MCF 10A (cell line): ENCODE results near the gene MBOAT2. TPM values are rescaled to one million over a fixed set of nuclear protein-coding genes. Genes with fewer than 3 reads are reported as not detected.

Experiments
- BruUV-seq: library from RNA; stranded (reverse); fragments of 400-500 nt; replicated peaks from 2 replicates; lab custom pipeline; 2021; lab: Mats Ljungman, UMichigan
- CTCF ChIA-PET: fragments of 300-600 bp; sonication (Branson Sonifier 250); formaldehyde crosslinking; extraction: SDS; loops from one replicate; lab custom pipeline; 2021; ENCODE audit warnings: antibody characterized with exemption, inconsistent platforms; lab: Yijun Ruan, JAX
- POLR2A ChIA-PET: fragments of 300-600, 350-650 bp; sonication (Branson Sonifier 250); formaldehyde crosslinking; extraction: SDS; loops from one replicate; lab custom pipeline; 2020; ENCODE audit warnings: antibody characterized with exemption, inconsistent platforms; lab: Yijun Ruan, JAX
- DNase-seq: peaks from one replicate; pipeline ENCODE4 v3.0.0-alpha.2; 2018; ENCODE audit not compliant: unreplicated experiment
- H3K27ac Mint-ChIP-seq: one replicate; pipeline ENCODE4 v1.8.0; 2022; ENCODE audit warnings: mild to moderate bottlenecking, low read depth, mixed read lengths; ENCODE audit not compliant: unreplicated experiment
- H3K27me3 Mint-ChIP-seq: one replicate; pipeline ENCODE4 v1.8.0; 2022; ENCODE audit warnings: mixed read lengths; ENCODE audit not compliant: insufficient read depth, unreplicated experiment
- H3K36me3 Mint-ChIP-seq: one replicate; pipeline ENCODE4 v1.8.0; 2022; ENCODE audit warnings: mild to moderate bottlenecking, moderate library complexity, mixed read lengths; ENCODE audit not compliant: insufficient read depth, unreplicated experiment
- H3K4me1 Mint-ChIP-seq: one replicate; pipeline ENCODE4 v1.8.0; 2022; ENCODE audit warnings: mixed read lengths; ENCODE audit not compliant: insufficient read depth, unreplicated experiment
- H3K4me3 Mint-ChIP-seq: one replicate; pipeline ENCODE4 v1.8.0; 2022; ENCODE audit warnings: mild to moderate bottlenecking, moderate library complexity, mixed read lengths; ENCODE audit not compliant: unreplicated experiment
- H3K9me3 Mint-ChIP-seq: one replicate; pipeline ENCODE4 v1.8.0; 2022; ENCODE audit warnings: mixed read lengths; ENCODE audit not compliant: unreplicated experiment
- intact Hi-C: fragments of 100-400 bp; cut with micrococcal nuclease; formaldehyde crosslinking; loops from 2 replicates; pipeline ENCODE4 v1.14.1; 2022
- total RNA-seq: library from RNA; stranded (reverse); gene quantifications from 2 replicates; pipeline ENCODE4 v1.2.3, GENCODE V29; 2022
- TF ChIP-seq, protein P1 (sequence below): fragments of 200-600 bp; IDR thresholded peaks from one replicate; pipeline ENCODE4 v1.8.0; 2022; ENCODE audit warnings: antibody characterized with exemption, mild to moderate bottlenecking; ENCODE audit not compliant: unreplicated experiment

The MBOAT2 gene
- total RNA-seq, 1 experiment from 2014 or later, result 34.7 TPM

DNA sequence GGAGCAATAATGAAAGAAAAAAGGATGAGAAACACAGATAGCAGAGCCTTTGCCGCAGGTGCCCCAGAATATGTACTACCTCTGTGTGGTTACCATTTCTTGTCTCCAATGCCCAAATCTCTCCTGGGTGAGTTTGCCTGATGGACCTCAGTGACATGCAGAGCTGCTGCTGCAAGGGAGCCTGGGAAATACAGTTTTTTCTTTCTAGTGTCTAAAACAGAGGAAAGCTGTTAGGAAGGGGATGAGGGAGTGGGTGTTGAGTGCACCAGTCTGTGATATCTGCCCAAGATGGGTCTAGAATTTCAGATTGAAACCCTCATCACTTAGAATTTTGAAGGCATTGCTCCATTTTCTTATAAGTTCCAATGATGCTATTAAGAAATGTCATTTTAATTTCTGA, 9.9 kb upstream of the MBOAT2 start:
- DNase-seq, result no peak
- TF ChIP-seq, protein P1, sequence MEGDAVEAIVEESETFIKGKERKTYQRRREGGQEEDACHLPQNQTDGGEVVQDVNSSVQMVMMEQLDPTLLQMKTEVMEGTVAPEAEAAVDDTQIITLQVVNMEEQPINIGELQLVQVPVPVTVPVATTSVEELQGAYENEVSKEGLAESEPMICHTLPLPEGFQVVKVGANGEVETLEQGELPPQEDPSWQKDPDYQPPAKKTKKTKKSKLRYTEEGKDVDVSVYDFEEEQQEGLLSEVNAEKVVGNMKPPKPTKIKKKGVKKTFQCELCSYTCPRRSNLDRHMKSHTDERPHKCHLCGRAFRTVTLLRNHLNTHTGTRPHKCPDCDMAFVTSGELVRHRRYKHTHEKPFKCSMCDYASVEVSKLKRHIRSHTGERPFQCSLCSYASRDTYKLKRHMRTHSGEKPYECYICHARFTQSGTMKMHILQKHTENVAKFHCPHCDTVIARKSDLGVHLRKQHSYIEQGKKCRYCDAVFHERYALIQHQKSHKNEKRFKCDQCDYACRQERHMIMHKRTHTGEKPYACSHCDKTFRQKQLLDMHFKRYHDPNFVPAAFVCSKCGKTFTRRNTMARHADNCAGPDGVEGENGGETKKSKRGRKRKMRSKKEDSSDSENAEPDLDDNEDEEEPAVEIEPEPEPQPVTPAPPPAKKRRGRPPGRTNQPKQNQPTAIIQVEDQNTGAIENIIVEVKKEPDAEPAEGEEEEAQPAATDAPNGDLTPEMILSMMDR, result no peak
- intact Hi-C loops, result no loop called here
- H3K4me1 Mint-ChIP-seq, result peaks cover 7% of the 10 kb centered on the region
- H3K9me3 Mint-ChIP-seq, result no peaks in the 10 kb centered on the region
- no TSS peak for BruUV-seq
- no peak overlapping the region for H3K4me3 Mint-ChIP-seq
- no peaks in the 10 kb centered on the region for H3K36me3 Mint-ChIP-seq
- H3K27me3 Mint-ChIP-seq, result no peaks in the 10 kb centered on the region
- H3K27ac Mint-ChIP-seq, result no peak overlapping the region
- POLR2A ChIA-PET, result no interaction called here
- CTCF ChIA-PET, result no interaction called here

DNA sequence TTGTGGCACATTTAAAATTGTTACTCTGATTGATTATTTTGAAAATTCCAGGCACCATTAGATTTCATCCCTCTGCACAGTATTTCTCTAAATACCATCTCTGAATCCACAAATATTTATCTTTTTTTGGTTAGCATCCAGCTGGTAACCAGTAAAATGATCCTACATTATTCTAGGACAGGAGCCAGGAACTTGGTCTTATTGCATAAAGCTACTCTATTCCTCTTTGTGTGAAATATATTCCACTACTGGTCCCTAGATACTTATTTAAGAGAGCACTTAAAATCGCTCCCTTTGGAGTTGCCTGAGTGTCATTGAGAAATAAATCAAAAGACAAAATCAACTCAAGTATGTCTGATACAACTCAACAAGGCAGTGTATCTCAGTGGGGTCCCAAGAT, 7.4 kb upstream of the MBOAT2 start:
- ChIA-PET POLR2A (interaction anchor here (1.1 kb wide), 1 partner anchor 18 kb away, joined by 3 read pairs; no protein-coding TSS in a partner anchor), CTCF (no interaction called here)
- TF ChIP-seq, protein P1, result no peak
- H3K27ac Mint-ChIP-seq, result no peak overlapping the region
- peaks cover 7% of the 10 kb centered on the region for H3K4me1 Mint-ChIP-seq
- H3K36me3 Mint-ChIP-seq, result no peaks in the 10 kb centered on the region
- no peak overlapping the region for H3K4me3 Mint-ChIP-seq
- no TSS peak for BruUV-seq
- H3K27me3 Mint-ChIP-seq, result no peaks in the 10 kb centered on the region
- intact Hi-C loops, result no loop called here
- no peaks in the 10 kb centered on the region for H3K9me3 Mint-ChIP-seq
- DNase-seq, result peak; percentile 70

DNA sequence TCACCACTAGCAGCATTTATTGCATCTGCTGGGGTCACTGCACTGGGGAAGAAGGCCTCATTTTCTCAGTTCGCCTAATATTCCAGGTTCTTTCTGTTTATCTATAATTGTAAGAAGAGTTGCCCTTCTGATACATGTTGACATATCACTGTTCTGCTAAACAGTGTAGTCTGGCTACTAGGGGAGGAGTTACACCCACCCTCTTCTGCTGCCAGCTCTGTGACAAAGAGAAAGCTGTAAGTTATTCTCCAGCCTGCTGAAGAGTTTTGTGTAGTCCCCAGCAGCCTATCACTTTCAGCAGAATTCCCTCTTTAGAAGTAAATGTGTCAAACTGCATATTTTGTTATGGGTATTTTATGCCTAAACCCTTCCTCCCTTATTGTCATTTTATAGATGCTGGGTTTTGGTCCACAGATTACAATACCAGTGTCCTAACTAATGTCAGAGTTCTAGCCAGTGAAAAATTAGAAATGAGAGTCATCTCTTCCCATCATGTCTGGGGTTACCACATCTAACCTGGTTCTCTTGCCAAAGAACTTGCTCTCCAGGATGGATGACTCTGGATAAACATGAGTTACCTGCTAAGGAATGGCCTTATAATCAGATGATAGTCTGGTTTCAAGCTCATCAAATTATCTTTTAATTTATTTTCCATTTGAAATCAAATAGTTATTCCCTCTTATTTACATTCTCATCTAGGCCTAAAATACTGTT, 5.6 kb upstream of the MBOAT2 start:
- intact Hi-C loops, result loop anchor here (10.0 kb wide), 1 partner anchor 226 kb away; no protein-coding TSS in a partner anchor
- DNase-seq, result no peak
- no peaks in the 10 kb centered on the region for H3K36me3 Mint-ChIP-seq
- CTCF ChIA-PET, result no interaction called here
- H3K27me3 Mint-ChIP-seq, result no peaks in the 10 kb centered on the region
- POLR2A ChIA-PET, result no interaction called here
- no peaks in the 10 kb centered on the region for H3K9me3 Mint-ChIP-seq
- no TSS peak for BruUV-seq
- H3K4me1 Mint-ChIP-seq, result peaks cover 17% of the 10 kb centered on the region
- H3K4me3 Mint-ChIP-seq, result no peak overlapping the region
- TF ChIP-seq, protein P1, result no peak
- H3K27ac Mint-ChIP-seq, result no peak overlapping the region

DNA sequence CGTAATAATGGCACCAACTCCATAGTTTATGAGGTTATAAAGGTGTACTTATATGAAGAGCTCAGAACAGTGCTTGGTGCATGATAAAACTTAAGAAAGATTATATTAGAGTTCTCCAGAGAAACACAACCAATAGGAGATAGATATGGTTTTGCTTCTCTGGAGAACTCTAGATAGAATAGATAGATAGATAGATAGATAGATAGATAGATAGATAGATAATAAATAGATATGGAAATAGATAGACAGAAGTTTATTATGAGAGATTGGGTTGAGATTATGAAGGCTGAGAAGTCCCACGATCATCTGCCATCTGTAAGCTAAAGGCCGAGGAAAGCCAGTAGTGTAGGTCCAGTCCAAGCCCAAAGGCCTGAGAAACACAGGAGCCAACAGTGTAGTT, 2.9 kb upstream of the MBOAT2 start:
- intact Hi-C loops, result loop anchor here (10.0 kb wide), 1 partner anchor 228 kb away; no protein-coding TSS in a partner anchor
- Mint-ChIP-seq H3K4me1 (peaks cover 20% of the 10 kb centered on the region), H3K27ac (no peak overlapping the region), H3K27me3 (no peaks in the 10 kb centered on the region), H3K36me3 (no peaks in the 10 kb centered on the region), H3K4me3 (no peak overlapping the region), H3K9me3 (no peaks in the 10 kb centered on the region)
- TF ChIP-seq, protein P1, result no peak
- no peak for DNase-seq
- ChIA-PET CTCF (interaction anchor here (0.6 to 2.0 kb wide), 6 partner anchors 33 to 1909 kb away, joined by 3 to 4 read pairs (median 3); no protein-coding TSS in a partner anchor), POLR2A (interaction anchor here (0.8 kb wide), 1 partner anchor 381 kb away, joined by 3 read pairs; no protein-coding TSS in a partner anchor)
- no TSS peak for BruUV-seq
